Measurements from ENCODE around the gene ICAM2.

DNA sequence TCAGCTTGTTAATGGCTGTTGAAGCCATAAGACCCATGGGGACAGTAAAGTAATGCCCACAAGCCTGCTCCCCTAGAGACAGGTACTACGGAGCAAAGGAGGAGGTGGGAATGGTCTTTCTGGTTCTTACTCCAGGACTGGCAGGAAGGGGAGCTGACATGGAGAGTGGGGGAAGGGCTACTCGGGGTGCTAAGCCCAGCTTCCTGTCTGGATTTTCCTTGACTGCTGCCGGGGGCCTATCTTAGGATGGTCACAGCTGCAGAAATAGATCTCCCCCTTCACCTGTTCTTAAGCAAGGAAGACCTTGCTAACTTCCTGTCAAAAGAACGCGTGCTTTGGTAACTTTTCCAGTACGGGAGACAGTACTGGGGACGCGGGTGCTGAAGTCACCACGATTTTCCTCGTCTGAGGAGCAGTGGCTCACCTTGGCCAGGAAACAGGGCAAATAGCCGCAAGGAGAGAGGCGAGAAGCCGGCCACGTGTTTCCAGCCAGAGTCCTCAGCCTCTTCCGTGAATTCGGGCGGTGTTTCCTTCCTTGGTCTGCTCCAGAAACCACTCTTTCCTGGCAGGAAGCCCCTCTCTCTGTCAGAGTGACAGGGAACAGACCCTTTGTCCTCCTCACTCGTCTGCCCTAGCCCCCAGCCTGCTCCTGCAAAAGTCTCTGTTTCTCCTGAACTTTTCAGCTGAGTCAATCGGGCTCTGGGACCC lies 22.9 kb downstream of the ICAM2 start:
- no peak for TF ChIP-seq POLR2A (IDR thresholded peaks at IDR 0.05)
- TF ChIP-seq CTCF (IDR thresholded peaks at IDR 0.05), result no peak
